HG03521 (cell line): ENCODE data around the gene ZNF79.

Source experiments
- ATAC-seq: cut with Tn5 transposase; IDR thresholded peaks from one replicate; pipeline ENCODE4 v1.9.1; 2021; ENCODE audit warnings: mild to moderate bottlenecking, moderate library complexity; ENCODE audit not compliant: unreplicated experiment

The ZNF79 gene

DNA sequence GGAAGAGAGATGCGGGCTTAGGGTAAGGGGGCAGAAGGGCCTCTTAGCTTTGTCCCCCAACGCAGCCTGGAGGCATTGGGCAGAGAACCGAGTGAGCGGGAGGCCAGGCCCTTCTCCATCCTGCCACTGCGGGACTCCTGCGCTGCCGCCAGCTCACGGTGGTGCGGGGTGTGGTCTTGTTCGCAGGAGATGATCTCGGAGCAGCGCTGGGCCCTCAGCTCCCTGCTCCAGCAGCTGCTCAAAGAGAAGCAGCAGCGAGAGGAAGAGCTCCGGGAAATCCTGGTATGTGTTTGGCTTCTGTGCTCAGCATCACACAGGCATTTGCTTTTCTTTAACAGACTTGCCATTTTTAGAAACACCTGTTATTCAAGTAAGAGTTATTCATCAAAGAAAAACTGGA, 68.4 kb downstream of the ZNF79 start:
- no peak for ATAC-seq

DNA sequence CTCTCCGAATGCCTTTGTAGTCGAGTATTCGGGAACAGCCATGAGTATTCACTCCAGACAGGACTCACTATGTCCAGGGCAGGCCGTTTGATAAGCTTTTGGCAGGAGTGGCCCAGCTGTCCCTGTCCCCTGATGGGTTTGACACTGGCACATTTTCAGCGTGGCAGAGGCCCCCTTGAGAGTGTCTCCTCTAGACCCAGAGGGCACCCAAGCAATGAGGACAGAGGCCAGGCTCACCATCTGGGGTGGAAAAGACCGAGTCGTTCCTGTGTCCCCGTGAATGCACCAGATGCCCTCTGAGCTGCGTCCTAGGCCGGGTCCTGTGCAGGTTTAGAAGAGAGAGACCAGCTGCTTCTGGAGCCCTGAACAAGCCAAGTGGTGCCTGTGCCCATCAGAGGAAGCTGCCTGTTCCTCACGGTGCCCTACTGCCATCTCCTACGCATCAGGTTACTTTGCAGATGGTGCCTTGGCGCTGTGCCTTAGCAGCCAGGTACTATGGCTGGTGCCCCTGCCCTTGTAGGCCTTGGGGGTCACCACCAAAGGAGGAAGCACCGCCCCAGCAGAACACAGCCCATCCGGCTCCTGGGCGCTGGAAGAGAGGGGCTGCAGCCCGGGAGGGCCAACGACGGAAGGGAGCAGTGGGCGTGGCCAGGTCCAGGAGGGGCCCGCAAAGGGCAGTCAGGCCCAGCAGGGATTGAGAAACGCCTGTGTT, 69.6 kb downstream of the ZNF79 start:
- no peak for ATAC-seq

DNA sequence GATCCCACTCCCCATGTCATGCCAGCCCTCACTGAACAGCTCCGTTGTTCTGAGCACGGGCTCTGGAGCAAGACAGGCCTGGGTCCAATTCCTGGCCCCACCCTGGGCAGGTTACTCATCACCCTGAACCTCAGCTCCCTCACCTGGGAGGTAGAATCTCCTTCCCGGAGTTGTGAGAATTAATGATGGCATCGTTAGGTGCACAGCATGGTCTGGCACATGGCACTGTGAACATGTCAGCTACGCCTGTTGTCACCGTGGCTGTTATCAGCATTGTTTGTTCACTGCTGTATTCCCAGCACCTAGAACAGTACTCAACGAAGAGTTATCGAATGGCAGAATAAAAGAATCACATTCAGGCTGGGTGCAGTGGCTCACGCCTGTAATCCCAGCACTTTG, 70.1 kb downstream of the ZNF79 start:
- ATAC-seq, result no peak
